Adipose tissue (tissue), 3 donors: ENCODE measurements around the gene P2RX2. TPM values are rescaled to one million over a fixed set of nuclear protein-coding genes. Genes with fewer than 3 reads are reported as not detected.

Source experiments
- H3K27ac ChIP-seq: one replicate; pipeline ENCODE4 v1.5.1; 2013; ENCODE audit warnings: low read depth, low read length
- WGBS, 3 donors: extraction: QIAGEN DNeasy Blood & Tissue Kit; methylation state at CpG; one replicate each; pipeline ENCODE4 v1.1.7; 2013; 5-methylcytosine and 5-hydroxymethylcytosine counted together
- polyA plus RNA-seq, 3 donors: library from polyadenylated mRNA; stranded (reverse); fragments of 200-250 nt; gene quantifications; one replicate each; pipeline ENCODE4 v1.2.3, GENCODE V29; 2013
- donor health status: healthy with polysubstance abuse.
- donor health status: Bipolar disorder and iron deficiency.
- donor health status: healthy.

P2RX2 gene
- polyA plus RNA-seq, 3 donors: 0.37 to 1.5 (median 0.38) TPM

GRCh38 chr12:132642846-132643835 lies 24.6 kb downstream of the P2RX2 start:
- WGBS, 3 donors: 93 to 96% (median 95%) methylated on average over 30 of the region's 30 CpGs
- no peak overlapping the region for H3K27ac ChIP-seq

- WGBS, 3 donors: 92 to 94% (median 94%) methylated on average over 7 of the region's 7 CpGs
- H3K27ac ChIP-seq: no peak overlapping the region
Observed at GRCh38 chr12:132646850-132647249, 28.3 kb downstream of the P2RX2 start.

GRCh38 chr12:132647858-132648257 lies 29.3 kb downstream of the P2RX2 start:
- WGBS, 3 donors: 96 to 97% (median 96%) methylated on average over 10 of the region's 10 CpGs
- no peak overlapping the region for H3K27ac ChIP-seq

GRCh38 chr12:132648616-132649225 lies 30.1 kb downstream of the P2RX2 start:
- 94 to 96% (median 95%) methylated on average over 24 of the region's 24 CpGs for WGBS, 3 donors
- no peak overlapping the region for H3K27ac ChIP-seq

- H3K27ac ChIP-seq: no peak overlapping the region
- WGBS, 3 donors: 95 to 96% (median 96%) methylated on average over 25 to 27 of the region's 27 CpGs
Observed at GRCh38 chr12:132649226-132649945, 30.8 kb downstream of the P2RX2 start.

- no peak overlapping the region for H3K27ac ChIP-seq
- 77 to 85% (median 83%) methylated on average over 9 of the region's 9 CpGs for WGBS, 3 donors
Observed at GRCh38 chr12:132651444-132652100, 33.0 kb downstream of the P2RX2 start.

- WGBS, 3 donors: 88 to 90% (median 88%) methylated on average over 5 to 7 of the region's 7 CpGs
Observed at GRCh38 chr12:132653567-132654290, 35.2 kb downstream of the P2RX2 start.

GRCh38 chr12:132657004-132657727 lies 38.6 kb downstream of the P2RX2 start:
- 90 to 93% (median 93%) methylated on average over 12 of the region's 12 CpGs for WGBS, 3 donors
- no peak overlapping the region for H3K27ac ChIP-seq

More at GRCh38 chr12:132653567-132654290, 35.2 kb downstream of the P2RX2 start:
- H3K27ac ChIP-seq: no peak overlapping the region

- 81 to 92% (median 82%) methylated on average over 32 of the region's 32 CpGs for WGBS, 3 donors
Observed at GRCh38 chr12:132658149-132658894, 39.7 kb downstream of the P2RX2 start.

GRCh38 chr12:132659146-132659545 lies 40.6 kb downstream of the P2RX2 start:
- H3K27ac ChIP-seq: no peak overlapping the region
- WGBS, 3 donors: 91 to 96% (median 93%) methylated on average over 16 of the region's 16 CpGs

More at GRCh38 chr12:132658149-132658894, 39.7 kb downstream of the P2RX2 start:
- no peak overlapping the region for H3K27ac ChIP-seq

- no peak overlapping the region for H3K27ac ChIP-seq
- 52 to 80% (median 61%) methylated on average over 5 of the region's 5 CpGs for WGBS, 3 donors
Observed at GRCh38 chr12:132660052-132660451, 41.5 kb downstream of the P2RX2 start.

GRCh38 chr12:132660996-132661395 lies 42.4 kb downstream of the P2RX2 start:
- H3K27ac ChIP-seq: no peak overlapping the region
- 74 to 89% (median 86%) methylated on average over 11 of the region's 11 CpGs for WGBS, 3 donors

GRCh38 chr12:132661972-132662371 lies 43.4 kb downstream of the P2RX2 start:
- no peak overlapping the region for H3K27ac ChIP-seq
- WGBS, 3 donors: 49 to 77% (median 60%) methylated on average over 5 of the region's 5 CpGs

GRCh38 chr12:132662901-132663755 lies 44.6 kb downstream of the P2RX2 start:
- 69 to 85% (median 78%) methylated on average over 29 of the region's 29 CpGs for WGBS, 3 donors

More at GRCh38 chr12:132662901-132663755, 44.6 kb downstream of the P2RX2 start:
- H3K27ac ChIP-seq: no peak overlapping the region
